ENCODE data around the gene PACS1.

The PACS1 gene

GRCh38 chr11:66189031-66189745 lies 119.1 kb downstream of the PACS1 start:
- DNase-seq = no peak

GRCh38 chr11:66190786-66191185 lies 120.7 kb downstream of the PACS1 start:
- DNase-seq = no peak

DNA sequence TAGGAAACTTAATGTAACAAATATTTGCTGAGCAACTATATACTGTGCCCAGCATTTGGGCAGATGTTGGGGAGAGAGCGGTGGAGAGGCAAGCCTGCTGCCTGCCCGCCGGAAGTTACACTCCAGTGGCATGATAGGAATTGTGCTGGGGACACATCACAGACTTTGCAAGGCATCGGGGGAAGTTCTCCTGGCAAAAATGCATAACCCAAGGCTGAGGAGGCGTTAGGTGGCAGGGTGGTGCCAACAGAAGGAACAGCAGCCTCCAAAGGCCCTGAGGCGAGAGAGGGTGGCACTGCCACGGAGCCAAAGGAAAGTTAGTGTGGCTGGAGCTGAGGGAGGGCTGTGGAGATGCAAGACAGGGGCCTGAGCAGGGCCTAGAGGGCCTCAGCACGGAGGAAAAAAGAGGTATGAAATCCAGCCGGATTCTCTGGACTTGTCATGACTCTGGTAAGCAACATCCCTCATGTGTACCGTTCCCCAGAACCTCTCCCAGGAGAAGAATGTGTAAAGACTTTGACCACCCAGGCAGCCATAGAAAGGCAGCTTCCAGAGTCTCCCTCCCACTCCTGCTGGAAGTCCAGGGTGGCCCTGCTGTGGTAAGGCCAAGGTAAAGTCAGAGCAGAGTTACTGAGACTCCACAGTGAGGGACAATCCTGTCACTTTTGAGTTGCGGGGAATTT lies 122.2 kb downstream of the PACS1 start:
- DNase-seq = no peak

DNA sequence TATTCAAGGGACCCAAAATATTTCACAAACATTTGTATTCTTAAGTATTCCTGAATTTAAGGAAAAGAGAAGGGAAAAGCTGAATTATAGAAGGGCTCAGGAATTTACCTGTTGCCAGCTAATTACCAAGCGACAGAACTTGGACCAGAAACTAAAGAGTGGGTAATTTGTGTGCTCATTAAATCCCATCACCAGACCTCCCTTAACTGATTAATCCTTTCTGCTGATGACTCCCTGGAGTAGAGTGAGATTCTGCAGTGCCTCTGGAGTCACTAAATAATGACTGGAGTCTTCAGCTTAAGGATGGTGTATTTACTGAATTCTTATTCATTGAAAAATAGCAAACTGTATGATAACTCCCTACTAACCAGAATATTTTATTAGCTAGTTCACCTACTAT lies 124.3 kb downstream of the PACS1 start:
- DNase-seq = no peak

GRCh38 chr11:66195867-66196266 lies 125.8 kb downstream of the PACS1 start:
- DNase-seq = no peak

- DNase-seq = no peak
These were observed 133.8 kb downstream of the PACS1 start for GRCh38 chr11:66203847-66204246.

- DNase-seq = no peak
These were observed 134.3 kb downstream of the PACS1 start for GRCh38 chr11:66204412-66204811.

- no peak for DNase-seq
These were observed 137.7 kb downstream of the PACS1 start for GRCh38 chr11:66207816-66208215.

GRCh38 chr11:66211100-66211499 lies 141.0 kb downstream of the PACS1 start:
- no peak for DNase-seq

GRCh38 chr11:66216911-66217310 lies 146.8 kb downstream of the PACS1 start:
- DNase-seq = no peak

DNA sequence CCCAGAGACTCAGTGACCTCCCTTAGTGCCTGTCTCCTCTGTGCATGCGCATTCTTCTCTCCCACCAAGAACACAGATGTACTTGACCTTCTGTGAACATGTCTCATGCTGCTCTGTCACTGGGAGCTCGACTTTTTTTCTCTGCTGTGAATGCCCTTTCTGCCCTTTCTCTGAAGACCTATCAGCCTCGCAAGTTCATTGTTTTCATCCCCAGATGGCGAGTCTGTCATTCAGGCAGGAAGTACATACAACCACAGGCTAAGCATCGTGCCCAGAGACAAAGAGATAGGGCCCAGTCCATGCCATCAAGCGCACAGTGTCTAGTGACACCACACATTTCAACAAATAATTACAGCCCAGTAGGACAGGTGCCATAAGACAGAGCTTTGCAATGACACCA lies 148.0 kb downstream of the PACS1 start:
- DNase-seq = no peak

DNA sequence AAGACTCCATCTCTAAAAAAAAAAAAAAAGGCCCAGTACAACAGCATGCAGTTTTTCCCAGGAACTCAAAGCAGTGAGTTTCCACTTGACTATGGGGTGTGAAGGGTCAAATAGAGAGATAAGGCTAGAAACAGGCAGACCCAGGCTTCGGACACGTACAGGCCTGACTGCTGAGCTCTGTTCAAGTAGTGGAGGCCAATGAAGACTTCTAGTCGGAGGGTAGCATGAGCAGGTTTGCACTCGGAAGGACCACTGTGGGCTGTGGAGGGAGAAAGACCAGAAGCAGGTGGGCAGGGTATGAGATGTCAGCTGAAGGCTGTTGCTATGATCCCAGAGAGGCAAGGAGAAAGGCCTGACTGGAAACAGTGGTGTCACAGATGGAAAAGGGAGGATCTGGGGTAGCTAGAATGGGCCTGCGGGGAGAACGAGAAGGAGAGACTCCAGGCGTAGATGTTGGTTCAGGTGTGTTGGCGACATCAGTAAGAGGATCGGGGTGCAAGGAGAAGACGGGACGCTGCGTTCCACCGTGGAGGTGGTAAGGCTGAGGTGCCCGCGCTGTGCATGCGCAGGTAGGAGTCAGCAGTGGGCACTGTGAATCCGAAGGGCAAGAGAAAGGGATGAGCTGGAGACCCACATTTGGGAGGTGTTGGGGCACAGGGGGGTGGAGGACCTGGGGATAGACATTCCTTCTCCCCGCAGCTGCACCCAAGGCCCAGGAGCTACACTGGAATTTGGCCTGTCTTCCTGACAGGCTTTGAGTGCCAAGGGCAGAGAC lies 149.0 kb downstream of the PACS1 start:
- DNase-seq = no peak

- no peak for DNase-seq
These were observed 149.9 kb downstream of the PACS1 start for GRCh38 chr11:66219846-66220565.

DNA sequence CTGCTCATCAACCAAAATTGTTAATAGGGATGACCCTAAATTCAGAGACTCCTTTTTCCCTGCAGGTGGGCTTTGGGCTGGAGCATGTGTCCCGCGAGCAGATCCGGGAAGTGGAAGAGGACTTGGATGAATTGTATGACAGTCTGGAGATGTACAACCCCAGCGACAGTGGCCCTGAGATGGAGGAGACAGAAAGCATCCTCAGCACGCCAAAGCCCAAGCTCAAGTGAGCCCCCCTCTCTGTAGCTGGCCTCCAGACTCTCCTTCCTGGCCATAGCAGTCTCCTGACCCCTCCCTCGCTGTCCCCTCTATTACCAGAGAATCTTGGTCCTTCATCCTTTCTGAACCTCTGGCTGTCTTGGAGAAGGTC lies 150.5 kb downstream of the PACS1 start:
- DNase-seq = no peak

GRCh38 chr11:66221012-66221411 lies 150.9 kb downstream of the PACS1 start:
- DNase-seq = no peak

GRCh38 chr11:66221726-66222236 lies 151.7 kb downstream of the PACS1 start:
- DNase-seq = no peak

- peak; percentile 91 for DNase-seq
These were observed 152.5 kb downstream of the PACS1 start for GRCh38 chr11:66222358-66223149.

DNA sequence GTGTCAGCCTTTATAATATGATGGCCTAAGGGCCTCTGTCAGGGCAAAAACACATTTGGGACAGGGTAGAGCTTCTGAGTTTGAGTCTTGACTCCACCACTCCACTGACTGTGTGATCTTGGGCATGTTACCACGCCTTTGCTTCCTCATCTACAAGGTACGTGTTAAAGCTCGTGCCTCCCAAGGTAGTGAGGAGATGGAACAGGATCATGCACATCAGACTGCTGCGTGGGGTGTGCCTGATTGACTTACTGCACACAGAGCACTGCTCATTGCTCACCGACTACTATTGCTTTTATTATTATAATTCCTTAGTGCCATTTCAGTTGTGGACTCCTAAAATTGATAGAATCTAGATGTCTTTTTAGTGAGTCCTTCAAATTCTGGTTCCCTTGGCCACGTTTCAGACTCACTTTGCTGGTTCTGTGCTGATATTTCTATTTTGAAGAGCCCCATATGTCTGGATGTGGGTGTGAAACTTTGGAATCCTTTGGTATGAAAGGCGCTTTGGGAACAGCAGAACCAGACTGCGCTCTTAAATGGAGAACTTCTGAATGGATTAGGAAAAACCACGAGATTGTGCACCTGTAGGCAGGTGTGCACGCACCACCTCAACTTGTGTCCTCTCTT lies 154.3 kb downstream of the PACS1 start:
- no peak for DNase-seq

DNA sequence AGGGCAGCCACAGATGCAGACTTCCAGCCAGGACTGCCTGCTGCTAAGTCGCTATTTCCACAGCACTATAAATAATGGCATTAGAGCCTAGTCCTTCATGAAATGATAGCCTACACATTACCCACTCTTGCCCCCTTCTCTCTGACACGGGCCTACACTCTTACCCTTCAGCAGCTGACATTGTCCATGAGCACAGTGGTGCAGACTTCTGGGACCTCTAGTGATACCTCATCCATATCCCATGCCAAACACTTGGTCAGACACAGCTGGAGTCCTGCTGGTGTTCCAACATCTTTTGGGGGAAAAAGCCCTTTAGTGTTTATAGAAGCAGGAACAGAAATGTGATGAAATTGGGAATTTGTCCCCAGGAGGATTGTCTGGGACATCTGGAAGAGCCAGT lies 155.0 kb downstream of the PACS1 start:
- no peak for DNase-seq

GRCh38 chr11:66226101-66226500 lies 156.0 kb downstream of the PACS1 start:
- DNase-seq = no peak

DNA sequence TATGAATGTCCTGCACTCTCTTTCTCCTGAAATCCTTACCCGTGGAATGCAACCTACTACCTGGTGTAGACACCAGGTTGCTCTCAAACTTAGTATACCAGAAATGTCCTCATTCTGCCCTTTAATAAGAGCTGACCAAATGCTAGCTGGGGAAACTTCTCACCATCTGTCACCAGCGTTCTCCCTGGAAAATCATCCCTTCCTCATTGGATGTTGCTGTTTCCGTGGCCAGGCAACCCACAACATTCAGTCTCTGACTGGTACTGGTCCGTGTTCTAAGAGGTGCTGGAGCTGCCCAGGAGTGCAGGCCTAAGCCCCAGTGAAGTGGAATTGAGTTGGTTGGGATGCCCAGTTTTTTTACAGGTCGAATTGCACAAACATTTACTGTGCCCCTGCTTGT lies 157.6 kb downstream of the PACS1 start:
- no peak for DNase-seq

GRCh38 chr11:66228521-66228920 lies 158.4 kb downstream of the PACS1 start:
- DNase-seq = no peak
